HG03442 (cell line): Measurements from ENCODE around the gene PHKG2.

Experiments used
- ATAC-seq: cut with Tn5 transposase; IDR thresholded peaks from one replicate; pipeline ENCODE4 v1.9.1; 2021; ENCODE audit warnings: mild to moderate bottlenecking, moderate library complexity; ENCODE audit not compliant: unreplicated experiment

Gene PHKG2

DNA sequence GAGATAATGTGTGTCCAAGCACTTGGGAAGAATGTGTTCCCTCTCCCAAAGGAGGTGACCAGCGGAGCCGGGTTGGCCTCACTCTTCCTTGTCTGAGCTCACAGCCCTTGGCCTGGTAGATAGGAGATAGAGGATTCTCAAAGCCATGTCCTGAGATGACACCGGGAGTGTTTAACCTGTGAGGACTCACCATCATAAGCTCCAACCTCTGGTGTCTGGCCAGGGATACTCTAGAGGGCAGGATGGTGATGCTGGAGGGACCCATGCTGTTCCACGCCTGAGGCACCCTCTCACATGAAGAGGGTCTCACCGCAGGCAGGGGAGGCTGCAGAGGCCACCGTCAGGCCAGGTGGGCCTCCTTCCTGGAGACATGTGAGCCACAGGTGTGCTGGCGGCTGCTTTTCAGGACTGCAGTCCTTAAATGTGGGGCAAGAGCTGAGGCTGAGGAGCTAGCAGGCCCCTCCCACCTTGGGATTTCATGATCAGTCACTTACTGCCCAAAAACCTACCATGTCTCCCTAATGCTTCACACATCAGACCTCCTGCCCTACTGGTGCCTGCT is 45.4 kb downstream of the PHKG2 start:
- no peak for ATAC-seq

DNA sequence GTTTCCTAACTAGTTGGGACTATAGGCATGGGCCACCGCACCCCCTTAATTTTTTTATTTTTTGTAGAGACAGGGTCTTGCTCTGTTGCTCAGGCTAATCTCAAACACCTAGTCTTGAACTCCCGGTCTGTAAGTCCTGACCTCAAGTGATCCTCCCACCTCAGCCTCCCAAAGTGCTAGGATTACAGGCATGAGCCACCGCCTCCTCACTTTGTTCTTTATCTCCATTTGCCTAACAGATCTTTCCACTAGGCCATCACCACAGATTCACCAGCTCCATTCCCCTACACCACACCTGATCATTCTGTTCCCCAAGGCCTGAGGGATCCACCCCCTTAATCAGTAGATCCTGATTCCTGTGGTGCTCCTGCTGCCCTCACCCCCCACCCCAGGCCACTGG is 46.4 kb downstream of the PHKG2 start:
- no peak for ATAC-seq

DNA sequence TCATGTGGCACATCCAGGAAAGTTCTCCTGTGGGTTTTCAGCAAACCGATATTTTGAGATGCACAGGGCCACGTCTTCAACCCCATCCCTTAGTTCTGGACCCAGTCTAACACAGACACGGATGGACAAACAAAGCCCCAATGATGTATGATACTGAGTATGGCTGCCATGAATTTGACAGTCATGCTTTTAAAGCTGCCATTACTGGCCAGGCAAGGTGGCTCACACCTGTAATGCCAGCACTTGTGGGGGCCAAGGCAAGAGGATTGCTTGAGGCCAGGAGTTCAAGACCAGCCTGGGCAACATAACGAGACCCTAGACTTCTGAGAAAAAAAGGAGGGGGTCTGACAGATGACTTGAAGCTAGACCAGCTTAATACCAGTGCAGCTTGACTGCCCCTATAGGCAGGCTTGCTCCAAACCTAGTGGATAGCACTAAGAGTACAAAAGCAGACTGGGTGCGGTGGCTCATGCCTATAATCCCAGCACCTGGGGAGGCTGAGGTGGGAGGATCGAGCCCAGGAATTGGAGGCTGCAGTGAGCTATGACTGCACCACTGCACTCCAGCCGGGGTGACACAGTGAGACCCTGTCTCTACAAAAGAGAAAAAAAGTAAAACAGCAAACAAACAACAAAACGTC is 49.6 kb downstream of the PHKG2 start:
- ATAC-seq: no peak
